GM23338 (cell line): ENCODE measurements around the gene IGBP1. TPM values are rescaled to one million over a fixed set of nuclear protein-coding genes. Genes with fewer than 3 reads are reported as not detected.

Experiments used
- ATAC-seq: fragments of 200-7000 bp; cut with Tn5 transposase; 3 replicates; pipeline ENCODE4 v1.9.1; 2020
- DNase-seq: peaks from one replicate; pipeline ENCODE4 v3.0.0-alpha.2; 2015; ENCODE audit warnings: low spot score
- H2AFZ ChIP-seq: fragments of 200-600 bp; sonication (generic); 2 replicates; pipeline ENCODE4 v1.8.0; 2016; ENCODE audit warnings: antibody characterized with exemption, mild to moderate bottlenecking, moderate library complexity
- H3F3A ChIP-seq: fragments of 200-600 bp; sonication (generic); replicated peaks from 2 replicates; pipeline ENCODE4 v1.8.0; 2017; ENCODE audit warnings: antibody characterized with exemption, mixed run types, low read depth
- H3K27ac ChIP-seq: fragments of 200-600 bp; sonication (generic); 2 replicates; pipeline ENCODE4 v1.6.1; 2016; ENCODE audit warnings: low read depth
- H3K27me3 ChIP-seq: fragments of 200-600 bp; sonication (generic); 2 replicates; pipeline ENCODE4 v1.8.0; 2016; ENCODE audit warnings: mild to moderate bottlenecking, mixed run types, moderate library complexity; ENCODE audit not compliant: insufficient read depth
- H3K36me3 ChIP-seq: fragments of 200-600 bp; sonication (generic); 2 replicates; pipeline ENCODE4 v1.8.0; 2016; ENCODE audit warnings: mild to moderate bottlenecking; ENCODE audit not compliant: insufficient read depth
- H3K4me1 ChIP-seq: fragments of 200-600 bp; sonication (generic); 2 replicates; pipeline ENCODE4 v1.8.0; 2016; ENCODE audit warnings: mild to moderate bottlenecking, moderate library complexity; ENCODE audit not compliant: insufficient read depth
- H3K4me2 ChIP-seq: fragments of 200-600 bp; sonication (generic); 2 replicates; pipeline ENCODE4 v1.7.1; 2017; ENCODE audit warnings: mixed run types
- H3K4me3 ChIP-seq: fragments of 200-600 bp; sonication (generic); 2 replicates; pipeline ENCODE4 v1.6.1; 2016; ENCODE audit warnings: mixed run types
- H3K79me2 ChIP-seq: fragments of 200-600 bp; sonication (generic); replicated peaks from 2 replicates; pipeline ENCODE4 v1.8.0; 2017; ENCODE audit warnings: mild to moderate bottlenecking; ENCODE audit not compliant: insufficient read depth
- H3K9me2 ChIP-seq: fragments of 200-600 bp; sonication (generic); 2 replicates; pipeline ENCODE4 v1.8.0; 2017; ENCODE audit not compliant: insufficient read depth
- H4K20me1 ChIP-seq: fragments of 200-600 bp; sonication (generic); replicated peaks from 2 replicates; pipeline ENCODE4 v1.8.0; 2017; ENCODE audit warnings: mild to moderate bottlenecking; ENCODE audit not compliant: insufficient read depth
- H3K27ac Mint-ChIP-seq: 2 replicates; pipeline ENCODE4 v1.8.0; 2020; ENCODE audit warnings: inconsistent platforms, mild to moderate bottlenecking, moderate library complexity, mixed read lengths
- H3K27me3 Mint-ChIP-seq: 3 replicates; pipeline ENCODE4 v1.8.0; 2022; ENCODE audit warnings: low read depth, mild to moderate bottlenecking, moderate library complexity, mixed read lengths, inconsistent platforms; ENCODE audit not compliant: insufficient read depth, poor library complexity
- H3K36me3 Mint-ChIP-seq: 3 replicates; pipeline ENCODE4 v1.8.0; 2021; ENCODE audit warnings: low read depth, mild to moderate bottlenecking, inconsistent platforms, moderate library complexity, mixed read lengths
- H3K4me1 Mint-ChIP-seq: 3 replicates; pipeline ENCODE4 v1.8.0; 2020; ENCODE audit warnings: mild to moderate bottlenecking, inconsistent platforms, mixed read lengths
- H3K4me3 Mint-ChIP-seq: 3 replicates; pipeline ENCODE4 v1.8.0; 2021; ENCODE audit warnings: moderate library complexity, mild to moderate bottlenecking, inconsistent platforms, mixed read lengths
- H3K9me3 Mint-ChIP-seq: 3 replicates; pipeline ENCODE4 v1.8.0; 2020; ENCODE audit warnings: moderate library complexity, mild to moderate bottlenecking, inconsistent platforms, mixed read lengths
- CREB1 ChIP-seq: fragments of 250-450 bp; sonication (Bioruptor Pico); IDR thresholded peaks from 2 replicates; pipeline ENCODE4 v1.5.0; 2020; ENCODE audit warnings: low read depth, mild to moderate bottlenecking, moderate library complexity
- EZH2 ChIP-seq: fragments of 200-600 bp; sonication (generic); IDR thresholded peaks from one replicate; pipeline ENCODE4 v1.8.0; 2017; ENCODE audit warnings: antibody characterized with exemption, mild to moderate bottlenecking, low read depth; ENCODE audit not compliant: unreplicated experiment
- NANOG ChIP-seq: IDR thresholded peaks from 2 replicates; pipeline ENCODE4 v1.6.1; 2016; ENCODE audit warnings: antibody characterized with exemption, borderline replicate concordance
- STAT1 ChIP-seq: IDR thresholded peaks from one replicate; pipeline ENCODE4 v1.6.1; 2016; ENCODE audit warnings: antibody characterized with exemption; ENCODE audit not compliant: unreplicated experiment
- ZNF114 ChIP-seq: fragments of 250-450 bp; sonication (Bioruptor Pico); IDR thresholded peaks from 2 replicates; pipeline ENCODE4 v1.5.0; 2020; ENCODE audit warnings: mild to moderate bottlenecking, moderate library complexity
- ZNF331 ChIP-seq: fragments of 250-450 bp; sonication (Bioruptor Pico); IDR thresholded peaks from 2 replicates; pipeline ENCODE4 v1.5.0; 2020; ENCODE audit warnings: low read depth, mild to moderate bottlenecking, moderate library complexity
- polyA plus RNA-seq: library from polyadenylated mRNA; unstranded; fragments of >200 nt; fragmentation: Nextera tagmentation; extraction: Ambion mirVana; gene quantifications from 2 replicates; pipeline ENCODE4 v1.2.1, GENCODE V29; 2016
- total RNA-seq: library from RNA; depleted of rRNA; stranded (reverse); fragments of >200 nt; shearing (Covaris generic); gene quantifications from 2 replicates; pipeline ENCODE4 v1.2.3, GENCODE V29; 2014
- TF ChIP-seq, protein P1 (sequence below): IDR thresholded peaks from 2 replicates; pipeline ENCODE4 v1.6.1; 2016; ENCODE audit warnings: antibody characterized with exemption
- TF ChIP-seq, protein P2 (sequence below): fragments of 250-450 bp; sonication (Bioruptor Pico); IDR thresholded peaks from 2 replicates; pipeline ENCODE4 v1.5.0; 2020; ENCODE audit warnings: mild to moderate bottlenecking, moderate library complexity

IGBP1 gene
- total and polyA plus RNA-seq, 2 experiments from 2014 or later: 36.8 to 38.5 TPM

DNA sequence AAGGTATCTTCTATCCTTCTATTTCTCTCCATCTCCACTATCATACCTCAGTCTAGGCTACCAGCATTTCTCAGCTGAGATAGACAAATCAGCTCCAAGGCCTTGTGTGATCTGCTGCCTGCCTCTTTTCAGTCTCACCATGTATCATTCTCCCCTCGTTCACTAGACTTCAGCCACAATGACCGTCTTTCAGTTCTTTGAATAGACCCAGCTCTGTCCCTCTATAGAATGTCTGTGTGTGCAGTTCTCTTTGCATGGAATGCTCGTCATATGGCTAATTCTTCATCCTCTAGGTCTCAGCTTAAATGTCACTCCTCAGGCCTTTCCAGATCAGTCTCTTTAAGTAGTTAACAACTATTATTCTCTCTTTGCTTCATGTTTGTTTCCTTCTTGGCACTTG is 6.5 kb downstream of the IGBP1 start:
- Mint-ChIP-seq H3K9me3 (no peaks in the 10 kb centered on the region), H3K27me3 (no peaks in the 10 kb centered on the region), H3K27ac (no peak overlapping the region), H3K4me3 (no peak overlapping the region), H3K4me1 (no peaks in the 10 kb centered on the region), H3K36me3 (peaks cover 29% of the 10 kb centered on the region)
- no peaks in the 10 kb centered on the region for H3K9me2 ChIP-seq
- no peaks in the 10 kb centered on the region for H3K36me3 ChIP-seq
- DNase-seq: no peak
- H4K20me1 ChIP-seq: no peaks in the 10 kb centered on the region
- no peak for TF ChIP-seq ZNF331 (CRISPR knock-in tag)
- no peak for TF ChIP-seq ZNF114 (CRISPR knock-in tag)
- no peak for TF ChIP-seq CREB1 (CRISPR knock-in tag)
- TF ChIP-seq, protein P1, sequence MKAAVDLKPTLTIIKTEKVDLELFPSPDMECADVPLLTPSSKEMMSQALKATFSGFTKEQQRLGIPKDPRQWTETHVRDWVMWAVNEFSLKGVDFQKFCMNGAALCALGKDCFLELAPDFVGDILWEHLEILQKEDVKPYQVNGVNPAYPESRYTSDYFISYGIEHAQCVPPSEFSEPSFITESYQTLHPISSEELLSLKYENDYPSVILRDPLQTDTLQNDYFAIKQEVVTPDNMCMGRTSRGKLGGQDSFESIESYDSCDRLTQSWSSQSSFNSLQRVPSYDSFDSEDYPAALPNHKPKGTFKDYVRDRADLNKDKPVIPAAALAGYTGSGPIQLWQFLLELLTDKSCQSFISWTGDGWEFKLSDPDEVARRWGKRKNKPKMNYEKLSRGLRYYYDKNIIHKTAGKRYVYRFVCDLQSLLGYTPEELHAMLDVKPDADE: no peak
- no peak for TF ChIP-seq EZH2
- no peak for TF ChIP-seq STAT1
- no peak for TF ChIP-seq NANOG
- TF ChIP-seq, protein P2, sequence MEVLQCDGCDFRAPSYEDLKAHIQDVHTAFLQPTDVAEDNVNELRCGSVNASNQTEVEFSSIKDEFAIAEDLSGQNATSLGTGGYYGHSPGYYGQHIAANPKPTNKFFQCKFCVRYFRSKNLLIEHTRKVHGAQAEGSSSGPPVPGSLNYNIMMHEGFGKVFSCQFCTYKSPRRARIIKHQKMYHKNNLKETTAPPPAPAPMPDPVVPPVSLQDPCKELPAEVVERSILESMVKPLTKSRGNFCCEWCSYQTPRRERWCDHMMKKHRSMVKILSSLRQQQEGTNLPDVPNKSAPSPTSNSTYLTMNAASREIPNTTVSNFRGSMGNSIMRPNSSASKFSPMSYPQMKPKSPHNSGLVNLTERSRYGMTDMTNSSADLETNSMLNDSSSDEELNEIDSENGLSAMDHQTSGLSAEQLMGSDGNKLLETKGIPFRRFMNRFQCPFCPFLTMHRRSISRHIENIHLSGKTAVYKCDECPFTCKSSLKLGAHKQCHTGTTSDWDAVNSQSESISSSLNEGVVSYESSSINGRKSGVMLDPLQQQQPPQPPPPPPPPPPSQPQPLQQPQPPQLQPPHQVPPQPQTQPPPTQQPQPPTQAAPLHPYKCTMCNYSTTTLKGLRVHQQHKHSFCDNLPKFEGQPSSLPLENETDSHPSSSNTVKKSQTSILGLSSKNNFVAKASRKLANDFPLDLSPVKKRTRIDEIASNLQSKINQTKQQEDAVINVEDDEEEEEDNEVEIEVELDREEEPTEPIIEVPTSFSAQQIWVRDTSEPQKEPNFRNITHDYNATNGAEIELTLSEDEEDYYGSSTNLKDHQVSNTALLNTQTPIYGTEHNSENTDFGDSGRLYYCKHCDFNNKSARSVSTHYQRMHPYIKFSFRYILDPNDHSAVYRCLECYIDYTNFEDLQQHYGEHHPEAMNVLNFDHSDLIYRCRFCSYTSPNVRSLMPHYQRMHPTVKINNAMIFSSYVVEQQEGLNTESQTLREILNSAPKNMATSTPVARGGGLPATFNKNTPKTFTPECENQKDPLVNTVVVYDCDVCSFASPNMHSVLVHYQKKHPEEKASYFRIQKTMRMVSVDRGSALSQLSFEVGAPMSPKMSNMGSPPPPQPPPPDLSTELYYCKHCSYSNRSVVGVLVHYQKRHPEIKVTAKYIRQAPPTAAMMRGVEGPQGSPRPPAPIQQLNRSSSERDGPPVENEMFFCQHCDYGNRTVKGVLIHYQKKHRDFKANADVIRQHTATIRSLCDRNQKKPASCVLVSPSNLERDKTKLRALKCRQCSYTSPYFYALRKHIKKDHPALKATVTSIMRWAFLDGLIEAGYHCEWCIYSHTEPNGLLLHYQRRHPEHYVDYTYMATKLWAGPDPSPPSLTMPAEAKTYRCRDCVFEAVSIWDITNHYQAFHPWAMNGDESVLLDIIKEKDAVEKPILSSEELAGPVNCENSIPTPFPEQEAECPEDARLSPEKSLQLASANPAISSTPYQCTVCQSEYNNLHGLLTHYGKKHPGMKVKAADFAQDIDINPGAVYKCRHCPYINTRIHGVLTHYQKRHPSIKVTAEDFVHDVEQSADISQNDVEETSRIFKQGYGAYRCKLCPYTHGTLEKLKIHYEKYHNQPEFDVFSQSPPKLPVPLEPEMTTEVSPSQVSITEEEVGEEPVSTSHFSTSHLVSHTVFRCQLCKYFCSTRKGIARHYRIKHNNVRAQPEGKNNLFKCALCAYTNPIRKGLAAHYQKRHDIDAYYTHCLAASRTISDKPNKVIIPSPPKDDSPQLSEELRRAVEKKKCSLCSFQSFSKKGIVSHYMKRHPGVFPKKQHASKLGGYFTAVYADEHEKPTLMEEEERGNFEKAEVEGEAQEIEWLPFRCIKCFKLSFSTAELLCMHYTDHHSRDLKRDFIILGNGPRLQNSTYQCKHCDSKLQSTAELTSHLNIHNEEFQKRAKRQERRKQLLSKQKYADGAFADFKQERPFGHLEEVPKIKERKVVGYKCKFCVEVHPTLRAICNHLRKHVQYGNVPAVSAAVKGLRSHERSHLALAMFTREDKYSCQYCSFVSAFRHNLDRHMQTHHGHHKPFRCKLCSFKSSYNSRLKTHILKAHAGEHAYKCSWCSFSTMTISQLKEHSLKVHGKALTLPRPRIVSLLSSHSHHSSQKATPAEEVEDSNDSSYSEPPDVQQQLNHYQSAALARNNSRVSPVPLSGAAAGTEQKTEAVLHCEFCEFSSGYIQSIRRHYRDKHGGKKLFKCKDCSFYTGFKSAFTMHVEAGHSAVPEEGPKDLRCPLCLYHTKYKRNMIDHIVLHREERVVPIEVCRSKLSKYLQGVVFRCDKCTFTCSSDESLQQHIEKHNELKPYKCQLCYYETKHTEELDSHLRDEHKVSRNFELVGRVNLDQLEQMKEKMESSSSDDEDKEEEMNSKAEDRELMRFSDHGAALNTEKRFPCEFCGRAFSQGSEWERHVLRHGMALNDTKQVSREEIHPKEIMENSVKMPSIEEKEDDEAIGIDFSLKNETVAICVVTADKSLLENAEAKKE (CRISPR knock-in tag): no peak
- H3F3A ChIP-seq: no peaks in the 10 kb centered on the region
- no peaks in the 10 kb centered on the region for H3K27me3 ChIP-seq
- H2AFZ ChIP-seq: no peak overlapping the region
- peaks cover 18% of the 10 kb centered on the region for H3K79me2 ChIP-seq
- no peak overlapping the region for H3K27ac ChIP-seq
- no peak overlapping the region for H3K4me3 ChIP-seq
- no peak for ATAC-seq
- H3K4me1 ChIP-seq: peaks cover 5% of the 10 kb centered on the region; the same call in 1 of the 2 replicates
- no peak overlapping the region for H3K4me2 ChIP-seq
